Body of pancreas (tissue), 4 donors: ENCODE measurements around the gene PLCH1. TPM values are rescaled to one million over a fixed set of nuclear protein-coding genes. Genes with fewer than 3 reads are reported as not detected.

Source experiments
- ATAC-seq: fragments of 150-250 bp; one replicate; pipeline ENCODE4 v1.9.1; 2016
- DNase-seq, 4 donors: peaks; one replicate each; pipeline ENCODE4 v3.0.0-alpha.2; 2019
- H3K27ac ChIP-seq, 4 donors: fragments of 200-600 bp; sonication (generic); 1 replicate in 3 of 4; 2 replicates in 1 of 4; pipeline versions ENCODE4 v1.5.1 to v1.6.1; 2016 to 2019; ENCODE audit warnings: mild to moderate bottlenecking in 1 of 4, mixed read lengths in 1 of 4, moderate library complexity in 1 of 4
- H3K27me3 ChIP-seq, 2 donors: fragments of 200-600 bp; sonication (generic); one replicate each; pipeline ENCODE4 v1.6.0; 2016; ENCODE audit warnings: mild to moderate bottlenecking in 1 of 2
- H3K36me3 ChIP-seq, 2 donors: fragments of 200-600 bp; sonication (generic); replicated peaks in 1 of 2; 2 replicates each; pipeline ENCODE4 v1.5.1; 2016; ENCODE audit warnings: low read depth in 2 of 2; ENCODE audit not compliant: insufficient read depth in 1 of 2
- H3K4me1 ChIP-seq: fragments of 200-600 bp; sonication (generic); one replicate; pipeline ENCODE4 v1.6.0; 2016
- H3K4me3 ChIP-seq, 2 donors: fragments of 200-600 bp; sonication (generic); 1 replicate in 1 of 2; 2 replicates in 1 of 2; pipeline ENCODE4 v1.5.1; 2016 to 2019
- H3K9me3 ChIP-seq, 3 donors: fragments of 200-600 bp; sonication (generic); 1 replicate in 2 of 3; 2 replicates in 1 of 3; pipeline ENCODE4 v1.5.1; 2016
- CTCF ChIP-seq, 7 experiments: fragments of 450-650 bp in 4 of 7; fragments of 200-600 bp in 3 of 7; sonication (generic) in 3 of 7; IDR thresholded peaks; one replicate each; pipeline ENCODE4 v1.5.1; 2016 to 2019; ENCODE audit warnings: antibody characterized with exemption in 7 of 7
- POLR2A ChIP-seq, 3 donors: fragments of 450-650 bp; IDR thresholded peaks; one replicate each; pipeline ENCODE4 v1.6.1; 2016; ENCODE audit warnings: antibody characterized with exemption in 3 of 3, mild to moderate bottlenecking in 2 of 3
- WGBS, 2 donors: methylation state at CpG; one replicate each; pipeline ENCODE4 v1.1.5; 2017; 5-methylcytosine and 5-hydroxymethylcytosine counted together
- intact Hi-C: fragments of 100-400 bp; cut with DNase I; formaldehyde crosslinking; loops from one replicate; pipeline ENCODE4 v1.15.1; 2023
- total RNA-seq, 2 donors: library from RNA; depleted of rRNA; stranded (reverse); fragments of >200 nt; gene quantifications; one replicate each; pipeline ENCODE4 v1.1.0, GENCODE V29; 2016

PLCH1 gene
- total RNA-seq, 2 donors from 2014 or later: 3.0 to 5.2 TPM

- no peaks in the 10 kb centered on the region for H3K4me1 ChIP-seq
- TF ChIP-seq POLR2A (IDR thresholded peaks at IDR 0.05) (no peak), CTCF (IDR thresholded peaks at IDR 0.05) (no peak)
- H3K4me3 ChIP-seq: no peak overlapping the region
- ATAC-seq: no peak
- no peaks in the 10 kb centered on the region for H3K27me3 ChIP-seq
- DNase-seq: no peak
- H3K27ac ChIP-seq: no peak overlapping the region
- peaks cover 0 to 4% (median 0%) of the 10 kb centered on the region in 3 donors for H3K9me3 ChIP-seq
- intact Hi-C loops: no loop called here
- H3K36me3 ChIP-seq: no peaks in the 10 kb centered on the region
Measured at GRCh38 chr3:155611456-155611855, 133.4 kb downstream of the PLCH1 start.

GRCh38 chr3:155609586-155609985 lies 135.3 kb downstream of the PLCH1 start:
- intact Hi-C loops: no loop called here
- Histone ChIP-seq H3K9me3 (peaks cover 0 to 4% (median 0%) of the 10 kb centered on the region in 3 donors), H3K27ac (no peak overlapping the region), H3K4me1 (peaks cover 12% of the 10 kb centered on the region), H3K36me3 (no peaks in the 10 kb centered on the region), H3K27me3 (no peaks in the 10 kb centered on the region), H3K4me3 (no peak overlapping the region)
- TF ChIP-seq CTCF (IDR thresholded peaks at IDR 0.05) (no peak), POLR2A (IDR thresholded peaks at IDR 0.05) (no peak)
- ATAC-seq (no peak), DNase-seq (no peak)

GRCh38 chr3:155608228-155608920 lies 136.5 kb downstream of the PLCH1 start:
- peaks cover 12% of the 10 kb centered on the region for H3K4me1 ChIP-seq
- peaks cover 0 to 4% (median 0%) of the 10 kb centered on the region in 3 donors for H3K9me3 ChIP-seq
- ATAC-seq (no peak), DNase-seq (no peak)
- intact Hi-C loops: no loop called here
- H3K36me3 ChIP-seq: no peaks in the 10 kb centered on the region
- H3K4me3 ChIP-seq: no peak overlapping the region
- 89 to 92% methylated on average over 9 to 10 of the region's 10 CpGs for WGBS, 2 donors
- H3K27ac ChIP-seq: no peak overlapping the region
- TF ChIP-seq CTCF (IDR thresholded peaks at IDR 0.05): no peak
- TF ChIP-seq POLR2A (IDR thresholded peaks at IDR 0.05): no peak
- no peaks in the 10 kb centered on the region for H3K27me3 ChIP-seq

- ATAC-seq (no peak), DNase-seq (no peak)
Measured at GRCh38 chr3:155607761-155608160, 137.1 kb downstream of the PLCH1 start.

More at GRCh38 chr3:155607761-155608160, 137.1 kb downstream of the PLCH1 start:
- Histone ChIP-seq H3K27me3 (no peaks in the 10 kb centered on the region), H3K27ac (no peak overlapping the region), H3K4me1 (peaks cover 12% of the 10 kb centered on the region), H3K9me3 (peaks cover 0 to 4% (median 0%) of the 10 kb centered on the region in 3 donors), H3K36me3 (no peaks in the 10 kb centered on the region), H3K4me3 (no peak overlapping the region)
- TF ChIP-seq POLR2A (IDR thresholded peaks at IDR 0.05) (no peak), CTCF (IDR thresholded peaks at IDR 0.05) (no peak)
- WGBS, 2 donors: 67 to 93% methylated on average over 1 of the region's 1 CpG
- intact Hi-C loops: no loop called here
